GM18508 (cell line): Measurements from ENCODE around the gene ACAP1.

Experiments
- ATAC-seq: cut with Tn5 transposase; IDR thresholded peaks from one replicate; pipeline ENCODE4 v1.9.1; 2021; ENCODE audit warnings: moderate number of reproducible peaks; ENCODE audit not compliant: insufficient read depth, unreplicated experiment

ACAP1 gene

GRCh38 chr17:7383742-7384488 lies 47.6 kb downstream of the ACAP1 start:
- ATAC-seq = no peak

GRCh38 chr17:7384489-7385081 lies 48.3 kb downstream of the ACAP1 start:
- no peak for ATAC-seq

GRCh38 chr17:7388856-7389255 lies 52.5 kb downstream of the ACAP1 start:
- ATAC-seq = no peak

GRCh38 chr17:7389924-7390910 lies 53.9 kb downstream of the ACAP1 start:
- ATAC-seq = no peak

- ATAC-seq = no peak
These were observed 55.0 kb downstream of the ACAP1 start for GRCh38 chr17:7391307-7391706.

- no peak for ATAC-seq
These were observed 56.6 kb downstream of the ACAP1 start for GRCh38 chr17:7392696-7393612.

- no peak for ATAC-seq
These were observed 57.5 kb downstream of the ACAP1 start for GRCh38 chr17:7393613-7394451.

- ATAC-seq = no peak
These were observed 58.3 kb downstream of the ACAP1 start, which contains the start of gene PLSCR3 for GRCh38 chr17:7394452-7395191. TSS of gene PLSCR3 (minus strand) at chr17:7394525. CDS start at chr17:7394110, 415 bp downstream.

GRCh38 chr17:7396147-7396546 lies 59.8 kb downstream of the ACAP1 start:
- ATAC-seq = no peak

GRCh38 chr17:7398612-7399011 lies 62.3 kb downstream of the ACAP1 start:
- ATAC-seq = no peak
